HG02588 (cell line): ENCODE data around the gene ERBB3.

Experiments
- ATAC-seq: cut with Tn5 transposase; IDR thresholded peaks from one replicate; pipeline ENCODE4 v1.9.1; 2021; ENCODE audit warnings: mild to moderate bottlenecking, moderate library complexity; ENCODE audit not compliant: unreplicated experiment

ERBB3 gene

GRCh38 chr12:56129942-56130495 lies 50.1 kb downstream of the ERBB3 start:
- ATAC-seq, result no peak

GRCh38 chr12:56130876-56131275 lies 50.9 kb downstream of the ERBB3 start:
- ATAC-seq, result no peak

GRCh38 chr12:56134897-56135296 lies 54.9 kb downstream of the ERBB3 start:
- no peak for ATAC-seq

- ATAC-seq, result no peak
These were observed 58.0 kb downstream of the ERBB3 start for GRCh38 chr12:56137853-56138571.

DNA sequence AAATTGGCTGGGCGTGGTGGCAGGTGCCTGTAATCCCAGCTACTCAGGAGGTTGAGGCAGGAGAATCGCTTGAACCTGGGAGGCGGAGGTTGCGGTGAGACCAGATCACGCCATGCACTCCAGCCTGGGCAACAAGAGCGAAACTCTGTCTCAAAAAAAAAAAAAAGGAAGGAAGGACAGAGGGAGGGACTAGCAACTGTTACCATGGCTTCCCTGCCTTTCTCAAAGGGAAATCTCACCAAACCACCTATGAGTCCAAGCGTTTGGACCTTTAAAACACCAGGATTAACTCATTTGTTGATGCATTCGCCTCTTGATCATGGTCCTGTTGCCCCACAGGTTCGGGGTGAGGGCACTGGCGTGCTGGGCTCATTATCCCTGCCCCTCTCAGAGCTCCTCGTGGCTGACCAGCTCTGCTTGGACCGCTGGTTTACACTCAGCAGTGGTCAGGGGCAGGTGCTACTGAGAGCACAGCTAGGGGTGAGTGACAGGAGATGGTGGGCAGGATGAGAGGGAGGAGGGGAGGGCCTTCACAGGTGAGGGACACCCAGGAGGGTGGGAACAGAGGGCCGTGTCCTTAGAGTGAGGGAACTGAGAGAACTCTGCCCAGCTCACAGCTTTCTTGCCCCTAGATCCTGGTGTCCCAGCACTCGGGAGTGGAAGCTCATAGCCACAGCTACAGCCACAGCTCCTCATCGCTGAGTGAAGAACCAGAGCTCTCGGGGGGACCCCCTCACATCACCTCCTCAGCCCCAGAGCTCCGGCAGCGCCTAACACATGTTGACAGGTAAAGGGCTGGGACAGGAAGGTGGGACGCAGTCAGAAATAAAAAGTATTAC lies 62.2 kb downstream of the ERBB3 start:
- ATAC-seq, result no peak

DNA sequence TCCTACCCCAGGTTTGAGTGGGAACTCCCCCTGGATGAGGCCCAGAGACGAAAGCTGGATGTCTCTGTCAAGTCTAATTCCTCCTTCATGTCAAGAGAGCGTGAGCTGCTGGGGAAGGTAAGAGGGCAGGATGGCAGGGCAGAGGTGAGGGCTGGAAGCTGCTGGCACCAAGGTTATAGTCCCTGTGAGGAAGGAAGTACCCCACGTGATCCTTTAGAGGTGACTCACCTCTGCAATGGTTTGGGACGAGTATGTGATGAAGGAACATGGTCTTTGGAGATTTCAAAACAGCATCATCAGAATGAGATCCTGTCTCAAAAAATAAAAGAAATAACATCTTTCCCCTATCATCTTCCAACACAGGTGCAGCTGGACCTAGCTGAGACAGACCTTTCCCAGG lies 63.3 kb downstream of the ERBB3 start:
- no peak for ATAC-seq

DNA sequence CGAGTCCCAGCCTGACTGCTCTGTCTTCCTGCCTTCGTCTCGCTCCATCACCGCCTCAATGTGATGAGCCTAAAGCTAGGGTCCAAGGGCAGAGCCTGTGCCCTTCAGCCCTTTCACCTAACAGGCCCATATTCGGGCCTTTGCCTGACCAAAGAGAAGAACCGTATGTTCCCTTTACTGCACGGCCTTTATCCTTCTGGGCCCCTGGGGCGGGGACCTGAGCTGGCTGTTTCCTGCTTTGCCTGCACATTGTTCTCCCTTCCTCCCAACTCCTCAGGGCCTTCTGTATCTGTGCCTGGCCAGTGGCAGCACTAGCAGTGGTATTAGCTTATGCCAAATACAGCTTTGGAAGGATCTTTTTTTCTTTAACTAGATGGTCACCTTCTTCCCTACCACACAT lies 63.9 kb downstream of the ERBB3 start:
- ATAC-seq, result no peak

GRCh38 chr12:56145217-56145616 lies 65.3 kb downstream of the ERBB3 start:
- no peak for ATAC-seq

DNA sequence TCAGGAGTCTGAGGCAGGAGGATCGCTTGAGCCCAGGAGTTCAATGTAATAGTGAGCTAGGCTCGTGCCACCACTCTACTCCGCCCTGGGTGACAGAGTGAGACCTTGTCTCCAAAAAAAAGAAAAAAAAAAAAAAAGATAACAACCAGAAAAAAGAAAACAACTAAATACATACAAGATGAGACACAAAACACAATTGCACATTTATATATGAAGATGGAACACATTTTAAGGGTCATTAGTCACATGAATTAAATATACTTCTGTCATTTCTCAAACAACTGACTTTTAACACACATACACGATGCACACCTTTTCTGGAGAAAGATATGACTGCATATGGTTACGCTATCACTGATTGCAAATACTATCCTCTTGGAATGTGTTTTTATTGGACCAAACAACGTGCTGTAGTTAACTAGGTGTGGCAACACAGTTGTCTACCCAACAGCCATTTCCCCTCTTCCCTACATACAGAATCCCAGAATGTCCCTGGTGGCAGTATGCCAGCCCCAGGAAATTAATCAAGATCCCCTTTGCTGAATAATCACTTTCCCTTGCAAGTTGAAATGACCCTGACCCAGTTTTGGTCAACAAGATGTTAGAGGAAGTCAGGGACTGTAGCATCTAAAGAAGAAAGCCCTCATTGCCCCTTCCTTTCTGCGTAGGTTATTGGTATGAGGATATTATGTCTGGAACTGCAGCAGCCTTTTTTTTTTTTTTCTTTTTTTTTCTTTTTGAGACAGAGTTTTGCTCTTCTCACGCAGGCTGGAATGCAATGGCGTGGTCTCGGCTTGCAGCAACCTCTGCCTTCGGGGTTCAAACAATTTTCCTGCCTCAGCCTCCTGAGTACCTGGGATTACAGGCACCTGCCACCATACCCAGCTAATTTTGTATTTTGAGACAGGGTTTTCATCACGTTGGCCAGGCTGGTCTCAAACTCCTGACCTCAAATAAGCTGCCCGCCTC lies 66.8 kb downstream of the ERBB3 start:
- ATAC-seq, result no peak

- no peak for ATAC-seq
These were observed 70.6 kb downstream of the ERBB3 start for GRCh38 chr12:56150563-56150962.

DNA sequence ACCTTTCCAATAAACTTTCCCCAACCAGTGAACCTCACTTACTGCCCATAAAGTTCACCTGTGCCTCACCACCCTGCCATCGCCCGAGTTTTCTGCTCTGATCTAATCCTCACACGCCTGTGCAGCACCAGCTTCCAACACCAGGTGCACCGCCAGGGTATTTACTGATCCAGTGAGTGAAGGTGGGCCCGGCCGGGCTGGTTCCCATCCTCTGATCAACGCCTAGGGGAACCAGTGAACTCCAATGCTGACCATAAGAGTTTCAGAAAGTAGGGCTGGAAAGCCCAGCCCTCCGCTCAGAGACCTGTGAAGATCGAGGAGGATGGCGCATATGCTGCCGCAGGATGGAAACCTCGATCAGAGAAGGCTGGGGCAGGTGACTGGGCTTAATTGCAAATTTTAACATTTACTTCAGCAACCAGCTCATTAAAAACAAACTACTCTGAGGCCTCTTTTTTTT lies 71.7 kb downstream of the ERBB3 start:
- ATAC-seq, result peak; percentile 42

- peak; percentile 89 for ATAC-seq
These were observed 72.3 kb downstream of the ERBB3 start, which contains the start of gene MYL6B for GRCh38 chr12:56152132-56152755. MYL6B (plus strand) TSS chr12:56152587; CDS start chr12:56153919, 1,332 bp downstream.
